Endothelial cell of umbilical vein (primary cell): ENCODE measurements around the gene CNNM4. TPM values are rescaled to one million over a fixed set of nuclear protein-coding genes. Genes with fewer than 3 reads are reported as not detected.

Experiments
- BruUV-seq: library from RNA; stranded (reverse); fragments of 400-500 nt; replicated peaks from 2 replicates; lab custom pipeline; 2021; lab: Mats Ljungman, UMichigan
- CTCF ChIA-PET: fragments of 300-600, 350-600 bp; sonication (Branson Sonifier 250); formaldehyde crosslinking; loops from one replicate; lab custom pipeline; 2021; ENCODE audit warnings: antibody characterized with exemption, inconsistent platforms; lab: Charles Lee
- POLR2A ChIA-PET: fragments of 300-600, 350-600 bp; sonication (Branson Sonifier 250); formaldehyde crosslinking; loops from one replicate; lab custom pipeline; 2021; ENCODE audit warnings: antibody characterized with exemption, inconsistent platforms; lab: Charles Lee
- DNase-seq: peaks from one replicate; pipeline ENCODE4 v3.0.0-alpha.2; 2011; ENCODE audit warnings: low read depth, low spot score
- FAIRE-seq: peaks from 2 replicates; lab custom pipeline; 2011; peaks lifted over from hg19 to GRCh38; lab: Jason Lieb, UNC
- H2AFZ ChIP-seq: 2 replicates; pipeline ENCODE4 v1.6.0; 2012; ENCODE audit warnings: low read depth, low read length, control low read depth, inconsistent platforms
- H3K27ac ChIP-seq: 2 replicates; pipeline ENCODE4 v1.5.1; 2011; ENCODE audit warnings: low read depth, mild to moderate bottlenecking, control low read depth, low read length, moderate library complexity; ENCODE audit not compliant: insufficient read depth
- H3K27me3 ChIP-seq, 2 experiments: 2 replicates each; pipeline versions ENCODE4 v1.6.0 to v1.6.1; 2011; ENCODE audit warnings: low read length in 2 of 2, mixed read lengths in 1 of 2; ENCODE audit not compliant: control insufficient read depth in 2 of 2, insufficient read depth in 2 of 2
- H3K36me3 ChIP-seq, 2 experiments: 2 replicates in 1 of 2; 3 replicates in 1 of 2; pipeline ENCODE4 v1.5.1; 2011; ENCODE audit warnings: low read length in 2 of 2, mild to moderate bottlenecking in 1 of 2, moderate library complexity in 1 of 2; ENCODE audit not compliant: control insufficient read depth in 2 of 2, insufficient read depth in 2 of 2; ENCODE audit errors: extremely low read depth in 1 of 2
- H3K4me1 ChIP-seq: 3 replicates; pipeline ENCODE4 v1.5.1; 2011; ENCODE audit warnings: mild to moderate bottlenecking, low read length; ENCODE audit not compliant: control insufficient read depth, insufficient read depth; ENCODE audit errors: extremely low read depth
- H3K4me2 ChIP-seq: 2 replicates; pipeline ENCODE4 v1.6.1; 2011; ENCODE audit warnings: low read length, control low read depth, mixed read lengths; ENCODE audit not compliant: insufficient read depth
- H3K4me3 ChIP-seq, 3 experiments: fragments of 200-600 bp in 1 of 3; sonication (generic), shearing (Covaris generic) in 1 of 3; replicated peaks in 1 of 3; 2 replicates each; pipeline ENCODE4 v1.5.1; 2011 to 2016; ENCODE audit warnings: control low read depth in 3 of 3, low read length in 3 of 3, mild to moderate bottlenecking in 2 of 3, inconsistent platforms in 1 of 3, low read depth in 1 of 3, moderate library complexity in 1 of 3; ENCODE audit not compliant: insufficient read depth in 1 of 3
- H3K79me2 ChIP-seq: 2 replicates; pipeline ENCODE4 v1.6.0; 2012; ENCODE audit warnings: low read length, inconsistent platforms; ENCODE audit not compliant: control insufficient read depth, insufficient read depth
- H3K9ac ChIP-seq: replicated peaks from 2 replicates; pipeline ENCODE3; 2011; ENCODE audit warnings: low read length, control low read depth; ENCODE audit not compliant: insufficient read depth; ENCODE audit errors: extremely low read depth
- H3K9me1 ChIP-seq: replicated peaks from 3 replicates; pipeline ENCODE4 v1.6.0; 2011; ENCODE audit warnings: mild to moderate bottlenecking, low read length; ENCODE audit not compliant: control insufficient read depth, insufficient read depth; ENCODE audit errors: extremely low read depth
- H3K9me3 ChIP-seq: replicated peaks from 2 replicates; pipeline ENCODE4 v1.5.1; 2012; ENCODE audit warnings: low read length, inconsistent platforms; ENCODE audit not compliant: control insufficient read depth, insufficient read depth
- H4K20me1 ChIP-seq: replicated peaks from 2 replicates; pipeline ENCODE3; 2011; ENCODE audit warnings: mild to moderate bottlenecking, low read length; ENCODE audit not compliant: control insufficient read depth, insufficient read depth; ENCODE audit errors: extremely low read depth
- EZH2 ChIP-seq: IDR thresholded peaks from 2 replicates; pipeline ENCODE4 v1.6.1; 2012; ENCODE audit warnings: borderline replicate concordance, low read depth, mild to moderate bottlenecking, moderate library complexity, low read length, inconsistent platforms; ENCODE audit not compliant: severe bottlenecking
- FOS ChIP-seq: IDR thresholded peaks from 2 replicates; pipeline ENCODE4 v1.6.1; 2011; ENCODE audit warnings: mild to moderate bottlenecking, low read length, moderate library complexity, borderline replicate concordance; ENCODE audit not compliant: insufficient read depth
- GATA2 ChIP-seq: IDR thresholded peaks from 2 replicates; pipeline ENCODE4 v1.7.0; 2011; ENCODE audit warnings: low read depth, mild to moderate bottlenecking, moderate library complexity, mixed read lengths, low read length; ENCODE audit not compliant: insufficient read length, insufficient read depth
- JUN ChIP-seq: IDR thresholded peaks from 2 replicates; pipeline ENCODE4 v1.6.1; 2011; ENCODE audit warnings: borderline replicate concordance, low read depth; ENCODE audit not compliant: insufficient read length, insufficient read depth
- MYC ChIP-seq: IDR thresholded peaks from one replicate; pipeline ENCODE4 v1.6.1; 2011; ENCODE audit warnings: mild to moderate bottlenecking, low read depth, low read length
- POLR2A ChIP-seq: IDR thresholded peaks from 2 replicates; pipeline ENCODE4 v1.6.1; 2012; ENCODE audit warnings: low read depth, mild to moderate bottlenecking, control low read depth, low read length
- POLR2AphosphoS5 ChIP-seq: IDR thresholded peaks from 2 replicates; pipeline ENCODE4 v1.6.1; 2012; ENCODE audit warnings: low read depth, mild to moderate bottlenecking, control low read depth, low read length, moderate library complexity; ENCODE audit not compliant: insufficient read depth
- dilution Hi-C: fragments of 300-500 bp; cut with MboI; formaldehyde crosslinking; loops from one replicate; pipeline ENCODE4 v1.15.0; 2019; ENCODE audit warnings: low sequenced_read_pairs; ENCODE audit not compliant: extremely low pct_ligation_motif_present
- intact Hi-C: fragments of 100-400 bp; cut with micrococcal nuclease; formaldehyde crosslinking; loops from one replicate; pipeline ENCODE4 v1.10.0; 2022
- polyA plus RNA-seq, 4 experiments: library from polyadenylated mRNA; depleted of rRNA in 3 of 4; stranded (reverse) in 3 of 4; unstranded in 1 of 4; fragments of >200 nt; gene quantifications; 2 replicates each; pipeline versions ENCODE4 v1.2.1 to v1.2.3, GENCODE V29; 2011 to 2012; ENCODE audit warnings: missing spikeins in 1 of 4
- total RNA-seq: library from RNA; stranded (reverse); gene quantifications from 2 replicates; pipeline ENCODE4 v1.2.3, GENCODE V29; 2021
- TF ChIP-seq, protein P1 (sequence below), 2 donors: IDR thresholded peaks; 1 replicate in 1 of 2; 2 replicates in 1 of 2; pipeline ENCODE4 v1.5.1; 2011; ENCODE audit warnings: low read length in 2 of 2, mild to moderate bottlenecking in 2 of 2, moderate library complexity in 2 of 2, control low read depth in 1 of 2, inconsistent platforms in 1 of 2, low read depth in 1 of 2; ENCODE audit not compliant: insufficient read depth in 1 of 2; ENCODE audit errors: extremely low read depth in 1 of 2
- TF ChIP-seq, protein P2 (sequence below): IDR thresholded peaks from 2 replicates; pipeline ENCODE4 v1.6.1; 2011; ENCODE audit not compliant: insufficient read depth, insufficient read length

CNNM4 gene
- total and polyA plus RNA-seq, 2 donors (not counting 3 experiments of a cell fraction or from before 2014, with no cell fraction given): 4.7 to 5.3 TPM

DNA sequence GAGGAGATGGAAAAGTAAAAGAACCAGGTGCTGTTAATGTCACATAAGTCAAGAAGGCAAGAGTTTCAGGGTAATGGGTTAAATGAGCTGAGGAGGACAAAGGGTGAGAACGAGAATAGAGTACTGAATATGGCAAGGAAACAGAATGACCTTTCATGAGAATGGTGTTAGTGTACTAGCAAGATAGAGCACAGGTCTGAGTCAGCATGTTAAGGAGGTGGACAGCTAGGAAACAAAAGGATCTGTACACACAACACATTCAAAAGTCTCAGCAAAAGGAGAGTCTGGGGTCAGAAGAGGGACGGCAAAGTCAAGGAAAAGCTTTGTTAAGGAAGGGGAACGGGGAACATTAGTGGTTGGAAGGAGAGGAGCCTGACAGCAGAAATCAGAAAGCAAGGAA, 49.7 kb upstream of the CNNM4 start:
- peaks cover 6 to 25% of the 10 kb centered on the region in 2 experiments for H3K36me3 ChIP-seq

More for the DNA sequence above, 49.7 kb upstream of the CNNM4 start:
- Histone ChIP-seq H3K9ac (no peak overlapping the region), H3K4me1 (no peaks in the 10 kb centered on the region), H3K4me2 (no peak overlapping the region), H3K4me3 (no peak overlapping the region), H3K9me3 (no peaks in the 10 kb centered on the region), H3K27ac (no peak overlapping the region), H3K79me2 (no peaks in the 10 kb centered on the region), H3K9me1 (no peaks in the 10 kb centered on the region), H4K20me1 (no peaks in the 10 kb centered on the region), H2AFZ (no peak overlapping the region), H3K27me3 (no peaks in the 10 kb centered on the region)
- POLR2A ChIA-PET: no interaction called here
- DNase-seq (no peak), FAIRE-seq (no peak)
- CTCF ChIA-PET: interaction anchor here (1.1 kb wide), 1 partner anchor 157 kb away, joined by 3 read pairs; no protein-coding TSS in a partner anchor
- no TSS peak for BruUV-seq
- intact Hi-C loops (no loop called here), dilution Hi-C loops (no loop called here)
- no peak for TF ChIP-seq JUN
- no peak for TF ChIP-seq POLR2AphosphoS5
- no peak for TF ChIP-seq MYC
- TF ChIP-seq, protein P1, sequence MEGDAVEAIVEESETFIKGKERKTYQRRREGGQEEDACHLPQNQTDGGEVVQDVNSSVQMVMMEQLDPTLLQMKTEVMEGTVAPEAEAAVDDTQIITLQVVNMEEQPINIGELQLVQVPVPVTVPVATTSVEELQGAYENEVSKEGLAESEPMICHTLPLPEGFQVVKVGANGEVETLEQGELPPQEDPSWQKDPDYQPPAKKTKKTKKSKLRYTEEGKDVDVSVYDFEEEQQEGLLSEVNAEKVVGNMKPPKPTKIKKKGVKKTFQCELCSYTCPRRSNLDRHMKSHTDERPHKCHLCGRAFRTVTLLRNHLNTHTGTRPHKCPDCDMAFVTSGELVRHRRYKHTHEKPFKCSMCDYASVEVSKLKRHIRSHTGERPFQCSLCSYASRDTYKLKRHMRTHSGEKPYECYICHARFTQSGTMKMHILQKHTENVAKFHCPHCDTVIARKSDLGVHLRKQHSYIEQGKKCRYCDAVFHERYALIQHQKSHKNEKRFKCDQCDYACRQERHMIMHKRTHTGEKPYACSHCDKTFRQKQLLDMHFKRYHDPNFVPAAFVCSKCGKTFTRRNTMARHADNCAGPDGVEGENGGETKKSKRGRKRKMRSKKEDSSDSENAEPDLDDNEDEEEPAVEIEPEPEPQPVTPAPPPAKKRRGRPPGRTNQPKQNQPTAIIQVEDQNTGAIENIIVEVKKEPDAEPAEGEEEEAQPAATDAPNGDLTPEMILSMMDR (IDR thresholded peaks at IDR 0.05; ENCODE audit: extremely low read depth in 1 of 2, insufficient read depth in 1 of 2, low read depth in 1 of 2, low read length in 2 of 2): no peak
- no peak for TF ChIP-seq FOS
- TF ChIP-seq, protein P2, sequence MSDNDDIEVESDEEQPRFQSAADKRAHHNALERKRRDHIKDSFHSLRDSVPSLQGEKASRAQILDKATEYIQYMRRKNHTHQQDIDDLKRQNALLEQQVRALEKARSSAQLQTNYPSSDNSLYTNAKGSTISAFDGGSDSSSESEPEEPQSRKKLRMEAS: no peak
- no peak for TF ChIP-seq POLR2A
- TF ChIP-seq EZH2: no peak
- no peak for TF ChIP-seq GATA2
